H1 (cell line): ENCODE measurements around the gene MRPS27. TPM values are rescaled to one million over a fixed set of nuclear protein-coding genes. Genes with fewer than 3 reads are reported as not detected.

ENCODE experiments used
- CTCF ChIA-PET: fragments of 300-600 bp; sonication (Branson Sonifier 250); formaldehyde crosslinking; loops from one replicate; lab custom pipeline; 2021; ENCODE audit not compliant: partially characterized antibody; lab: Charles Lee
- POLR2A ChIA-PET: fragments of 300-600 bp; sonication (Branson Sonifier 250); formaldehyde crosslinking; loops from one replicate; lab custom pipeline; 2021; ENCODE audit warnings: inconsistent platforms; ENCODE audit not compliant: partially characterized antibody; lab: Charles Lee
- DNase-seq, 2 experiments: peaks; one replicate each; pipeline versions ENCODE4 v3.0.0 to v3.0.0-alpha.2; 2010 to 2022; ENCODE audit warnings: low spot score in 2 of 2, low read depth in 1 of 2, mixed read lengths in 1 of 2
- FAIRE-seq: peaks from 2 replicates; lab custom pipeline; 2011; peaks lifted over from hg19 to GRCh38; lab: Jason Lieb, UNC
- H2AFZ ChIP-seq: 2 replicates; pipeline ENCODE4 v1.8.1; 2012; ENCODE audit warnings: low read length, inconsistent platforms
- H2AK5ac ChIP-seq: 2 replicates; pipeline ENCODE4 v1.6.1; 2013; ENCODE audit warnings: low read depth, low read length
- H2BK120ac ChIP-seq: replicated peaks from 2 replicates; pipeline ENCODE3; 2013; ENCODE audit warnings: low read depth, low read length, inconsistent platforms
- H2BK12ac ChIP-seq: 2 replicates; pipeline ENCODE4 v1.6.1; 2013; ENCODE audit warnings: low read depth, low read length
- H2BK15ac ChIP-seq: 2 replicates; pipeline ENCODE4 v1.6.1; 2013; ENCODE audit warnings: low read length
- H2BK20ac ChIP-seq: 2 replicates; pipeline ENCODE4 v1.6.1; 2013; ENCODE audit warnings: low read length
- H2BK5ac ChIP-seq: 2 replicates; pipeline ENCODE4 v1.6.1; 2013; ENCODE audit warnings: low read depth, low read length
- H3K14ac ChIP-seq: 2 replicates; pipeline ENCODE4 v1.6.1; 2013; ENCODE audit warnings: inconsistent platforms; ENCODE audit not compliant: insufficient read length
- H3K18ac ChIP-seq: 2 replicates; pipeline ENCODE4 v1.6.1; 2013; ENCODE audit warnings: low read length; ENCODE audit errors: extremely low read depth
- H3K23ac ChIP-seq: 2 replicates; pipeline ENCODE4 v1.6.1; 2013; ENCODE audit warnings: inconsistent platforms; ENCODE audit not compliant: insufficient read length
- H3K23me2 ChIP-seq: 2 replicates; pipeline ENCODE4 v1.6.1; 2013; ENCODE audit warnings: low read depth, low read length
- H3K27ac ChIP-seq: 2 replicates; pipeline ENCODE4 v1.6.1; 2011; ENCODE audit warnings: low read depth, low read length, inconsistent platforms
- H3K27me3 ChIP-seq, 4 experiments: replicated peaks in 1 of 4; 1 replicate in 1 of 4; 2 replicates in 3 of 4; pipeline versions ENCODE4 v1.6.1 to v1.8.1; 2011 to 2013; ENCODE audit warnings: low read length in 3 of 4, mild to moderate bottlenecking in 3 of 4, inconsistent platforms in 2 of 4, mixed read lengths in 2 of 4, moderate library complexity in 1 of 4; ENCODE audit not compliant: control insufficient read depth in 3 of 4, insufficient read depth in 3 of 4; ENCODE audit errors: extremely low read depth in 1 of 4
- H3K36me3 ChIP-seq, 4 experiments: 2 replicates each; pipeline versions ENCODE4 v1.6.1 to v1.8.1; 2011 to 2013; ENCODE audit warnings: mild to moderate bottlenecking in 4 of 4, low read length in 3 of 4, moderate library complexity in 2 of 4, control low read depth in 1 of 4, inconsistent platforms in 1 of 4; ENCODE audit not compliant: insufficient read depth in 4 of 4, control insufficient read depth in 2 of 4
- H3K4ac ChIP-seq: replicated peaks from 2 replicates; pipeline ENCODE3; 2013; ENCODE audit warnings: low read length, low read depth, mixed read lengths, inconsistent platforms; ENCODE audit not compliant: insufficient read length
- H3K4me1 ChIP-seq, 4 experiments: replicated peaks in 1 of 4; 1 replicate in 1 of 4; 2 replicates in 3 of 4; pipeline versions ENCODE4 v1.6.1 to v1.8.1; 2011 to 2013; ENCODE audit warnings: low read length in 3 of 4, inconsistent platforms in 2 of 4, mixed read lengths in 1 of 4; ENCODE audit not compliant: insufficient read depth in 4 of 4, control insufficient read depth in 3 of 4
- H3K4me2 ChIP-seq, 2 experiments: 2 replicates each; pipeline versions ENCODE4 v1.6.1 to v1.8.1; 2011 to 2013; ENCODE audit warnings: low read depth in 2 of 2, low read length in 2 of 2, control low read depth in 1 of 2, inconsistent platforms in 1 of 2, mild to moderate bottlenecking in 1 of 2; ENCODE audit not compliant: insufficient read depth in 1 of 2
- H3K4me3 ChIP-seq, 4 experiments: fragments of 200-600, 300-600 bp in 1 of 4; sonication (generic), shearing (Covaris generic), sonication (Bioruptor Twin) in 1 of 4; 2 replicates each; pipeline versions ENCODE4 v1.5.1 to v1.8.1; 2011 to 2016; ENCODE audit warnings: low read length in 4 of 4, low read depth in 3 of 4, control low read depth in 2 of 4, inconsistent platforms in 2 of 4, mild to moderate bottlenecking in 2 of 4, mixed read lengths in 1 of 4, moderate library complexity in 1 of 4; ENCODE audit not compliant: insufficient read depth in 2 of 4; ENCODE audit errors: extremely low read depth in 1 of 4
- H3K56ac ChIP-seq: replicated peaks from 2 replicates; pipeline ENCODE3; 2013; ENCODE audit warnings: low read depth, mild to moderate bottlenecking, mixed read lengths, low read length, inconsistent platforms; ENCODE audit not compliant: insufficient read length
- H3K79me1 ChIP-seq: 2 replicates; pipeline ENCODE4 v1.6.1; 2013; ENCODE audit warnings: low read depth, low read length, control low read depth
- H3K79me2 ChIP-seq, 2 experiments: 2 replicates each; pipeline versions ENCODE4 v1.6.1 to v1.8.1; 2012 to 2013; ENCODE audit warnings: low read length in 2 of 2, mild to moderate bottlenecking in 2 of 2, inconsistent platforms in 1 of 2; ENCODE audit not compliant: insufficient read depth in 2 of 2, control insufficient read depth in 1 of 2
- H3K9ac ChIP-seq, 4 experiments: replicated peaks in 1 of 4; 1 replicate in 1 of 4; 2 replicates in 3 of 4; pipeline versions ENCODE4 v1.6.1 to v1.8.1; 2011 to 2013; ENCODE audit warnings: low read depth in 3 of 4, low read length in 3 of 4, control low read depth in 2 of 4, mild to moderate bottlenecking in 2 of 4, moderate library complexity in 2 of 4, inconsistent platforms in 1 of 4; ENCODE audit errors: extremely low read depth in 1 of 4
- H3K9me3 ChIP-seq, 2 experiments: 2 replicates each; pipeline versions ENCODE4 v1.6.1 to v1.8.1; 2012 to 2013; ENCODE audit warnings: mild to moderate bottlenecking in 2 of 2, moderate library complexity in 2 of 2, control low read depth in 1 of 2, inconsistent platforms in 1 of 2, low read depth in 1 of 2, low read length in 1 of 2, mixed read lengths in 1 of 2; ENCODE audit not compliant: insufficient read depth in 2 of 2
- H4K20me1 ChIP-seq, 2 experiments: replicated peaks in 1 of 2; 2 replicates each; pipeline versions ENCODE3 to v1.8.1; 2011 to 2013; ENCODE audit warnings: inconsistent platforms in 2 of 2, low read length in 2 of 2, mild to moderate bottlenecking in 1 of 2; ENCODE audit not compliant: insufficient read depth in 2 of 2, control insufficient read depth in 1 of 2
- H4K5ac ChIP-seq: 2 replicates; pipeline ENCODE4 v1.6.1; 2013; ENCODE audit warnings: low read length, low read depth, mixed read lengths, inconsistent platforms; ENCODE audit not compliant: insufficient read length
- H4K8ac ChIP-seq: 2 replicates; pipeline ENCODE4 v1.8.0; 2013; ENCODE audit warnings: mild to moderate bottlenecking, moderate library complexity, low read length, inconsistent platforms; ENCODE audit not compliant: insufficient read depth; ENCODE audit errors: extremely low read depth
- H4K91ac ChIP-seq: replicated peaks from 2 replicates; pipeline ENCODE3; 2013; ENCODE audit warnings: low read length, mixed read lengths, inconsistent platforms; ENCODE audit not compliant: insufficient read length
- ATF2 ChIP-seq: IDR thresholded peaks from 2 replicates; pipeline ENCODE4 v1.6.1; 2012; ENCODE audit warnings: low read length, inconsistent platforms
- KDM1A ChIP-seq: fragments of 200-600, 300-600 bp; sonication (generic); IDR thresholded peaks from 2 replicates; pipeline ENCODE4 v1.7.1; 2016; ENCODE audit warnings: mild to moderate bottlenecking, low read length, borderline replicate concordance
- RBBP5 ChIP-seq: IDR thresholded peaks from 2 replicates; pipeline ENCODE4 v1.7.1; 2012; ENCODE audit warnings: low read depth, mild to moderate bottlenecking, inconsistent platforms, low read length, moderate library complexity, borderline replicate concordance
- RXRA ChIP-seq: IDR thresholded peaks from 2 replicates; pipeline ENCODE4 v1.6.1; 2011; ENCODE audit warnings: low read depth, mild to moderate bottlenecking, low read length, moderate library complexity; ENCODE audit not compliant: insufficient read depth
- SAP30 ChIP-seq: fragments of 300-600 bp; sonication (generic); IDR thresholded peaks from 2 replicates; pipeline ENCODE4 v1.7.1; 2012; ENCODE audit warnings: low read length, moderate library complexity, mild to moderate bottlenecking, inconsistent platforms; ENCODE audit not compliant: insufficient read depth, insufficient replicate concordance
- TAF1 ChIP-seq: IDR thresholded peaks from 2 replicates; pipeline ENCODE4 v1.6.1; 2011; ENCODE audit warnings: mild to moderate bottlenecking, low read depth, low read length
- TAF7 ChIP-seq: optimal IDR thresholded peaks from 2 replicates; pipeline ENCODE3; 2011; ENCODE audit warnings: low read depth, mild to moderate bottlenecking, inconsistent platforms, low read length, moderate library complexity, borderline replicate concordance
- TBP ChIP-seq: IDR thresholded peaks from 2 replicates; pipeline ENCODE4 v1.6.1; 2011; ENCODE audit warnings: low read depth, low read length, improper control_type of control experiment
- polyA plus RNA-seq, 7 experiments: library from polyadenylated mRNA; depleted of rRNA in 3 of 7; stranded (reverse) in 5 of 7; unstranded in 2 of 7; fragments of >200 nt in 5 of 7; fragments of 200-250 nt in 2 of 7; gene quantifications; 1 replicate in 5 of 7; 2 replicates in 1 of 7; 4 replicates in 1 of 7; pipeline versions ENCODE4 v1.2.1 to v1.2.3, GENCODE V29; 2011 to 2013; ENCODE audit warnings: missing spikeins in 2 of 7, mixed read lengths in 2 of 7
- total RNA-seq: library from RNA; stranded (reverse); fragmentation: NEBNext Ultra II Directional; extraction: Animal tissue kit (Norgen Biotek cat#: 25700); gene quantifications from 2 replicates; pipeline ENCODE4 v1.2.1, GENCODE V29; 2021

MRPS27 gene
- total and polyA plus RNA-seq, 2 of the 8 experiments (the other 6 are each of a cell fraction or from before 2014, with no cell fraction given) = 93.2 to 102 TPM

- Histone ChIP-seq H4K5ac (no peak overlapping the region), H3K27me3 (no peaks in the 10 kb centered on the region), H2BK5ac (no peak overlapping the region), H4K8ac (no peak overlapping the region), H3K18ac (no peak overlapping the region), H4K91ac (no peak overlapping the region), H2BK20ac (no peak overlapping the region), H2BK15ac (no peak overlapping the region), H3K4me1 (no peaks in the 10 kb centered on the region; a peak in 2 of 7 replicates), H3K9me3 (no peaks in the 10 kb centered on the region), H3K79me2 (no peaks in the 10 kb centered on the region), H3K56ac (no peak overlapping the region), H4K20me1 (peaks cover 0 to 2% of the 10 kb centered on the region in 2 experiments), H2AK5ac (no peak overlapping the region), H3K27ac (no peak overlapping the region), H3K4me3 (no peak overlapping the region), H3K4me2 (no peak overlapping the region), H2BK12ac (no peak overlapping the region), H3K9ac (no peak overlapping the region), H3K14ac (no peak overlapping the region), H3K23ac (no peak overlapping the region), H2AFZ (no peak overlapping the region), H3K79me1 (no peaks in the 10 kb centered on the region), H2BK120ac (no peak overlapping the region), H3K36me3 (peaks cover 2 to 24% (median 16%) of the 10 kb centered on the region in 4 experiments; a peak in 6 of 8 replicates), H3K4ac (no peak overlapping the region), H3K23me2 (no peaks in the 10 kb centered on the region)
- ChIA-PET POLR2A (no interaction called here), CTCF (no interaction called here)
- DNase-seq = no peak
- FAIRE-seq = no peak
- TF ChIP-seq TBP = no peak
- TF ChIP-seq ATF2 = no peak
- no peak for TF ChIP-seq KDM1A
- TF ChIP-seq RBBP5 = no peak
- no peak for TF ChIP-seq RXRA
- TF ChIP-seq TAF7 = no peak
- no peak for TF ChIP-seq SAP30
- TF ChIP-seq TAF1 = no peak
These were observed 8.1 kb upstream of the MRPS27 start for GRCh38 chr5:72328172-72328571.
